A549 (cell line): ENCODE results near the gene RPL3. TPM values are rescaled to one million over a fixed set of nuclear protein-coding genes. Genes with fewer than 3 reads are reported as not detected.
"Not testable (repeated sequence)": the region's sequence is repeated elsewhere in the genome, so short reads cannot be mapped to it uniquely, and the experiment has no call there.

Experiments
- ATAC-seq, 2 experiments: fragments of 200-7000 bp in 1 of 2; fragments of >200 bp in 1 of 2; cut with Nextera tagmentation in 1 of 2; cut with Tn5 transposase in 1 of 2; 3 replicates each; pipeline versions ENCODE4 v1.8.0 to v1.9.1; 2018 to 2020; ENCODE audit warnings: mild to moderate bottlenecking in 1 of 2, moderate library complexity in 1 of 2
- CTCF ChIA-PET: fragments of 300-600 bp; sonication (Branson Sonifier 250); formaldehyde crosslinking; extraction: SDS; loops from one replicate; lab custom pipeline; 2021; ENCODE audit warnings: antibody characterized with exemption, inconsistent platforms; lab: Yijun Ruan, JAX
- POLR2A ChIA-PET: fragments of 350-600 bp; formaldehyde crosslinking; extraction: SDS; loops from one replicate; lab custom pipeline; 2021; ENCODE audit warnings: antibody characterized with exemption, inconsistent platforms; lab: Yijun Ruan, JAX
- DNase-seq, 2 experiments: peaks; one replicate each; pipeline versions ENCODE4 v3.0.0 to v3.0.0-alpha.2; 2011 to 2016; ENCODE audit warnings: low read depth in 1 of 2, low spot score in 1 of 2
- FAIRE-seq: peaks from 2 replicates; lab custom pipeline; 2011; peaks lifted over from hg19 to GRCh38; lab: Jason Lieb, UNC
- H3K27ac ChIP-seq, 2 experiments: fragments of >200 bp; sonication (Bioruptor Twin); formaldehyde crosslinking; 3 replicates each; pipeline ENCODE4 v1.5.1; 2016 to 2017
- H3K4me1 ChIP-seq: fragments of >200 bp; sonication (Bioruptor Twin); formaldehyde crosslinking; 3 replicates; pipeline ENCODE4 v1.6.1; 2016
- H3K4me2 ChIP-seq: fragments of >200 bp; sonication (Bioruptor Twin); formaldehyde crosslinking; 3 replicates; pipeline ENCODE4 v1.6.1; 2016
- H3K4me3 ChIP-seq: fragments of >200 bp; sonication (Bioruptor Twin); formaldehyde crosslinking; 3 replicates; pipeline ENCODE4 v1.5.1; 2016
- H3K9me3 ChIP-seq: fragments of >200 bp; sonication (Bioruptor Twin); formaldehyde crosslinking; 3 replicates; pipeline ENCODE4 v1.6.1; 2016
- CBX2 ChIP-seq: fragments of 200-600 bp; sonication (generic); IDR thresholded peaks from 2 replicates; pipeline ENCODE4 v1.6.1; 2016; ENCODE audit warnings: low read depth, mild to moderate bottlenecking, borderline replicate concordance
- CHD4 ChIP-seq: fragments of 200-600 bp; sonication (generic); IDR thresholded peaks from 2 replicates; pipeline ENCODE4 v1.6.1; 2016; ENCODE audit warnings: antibody characterized with exemption, mild to moderate bottlenecking, borderline replicate concordance
- CTCF ChIP-seq: fragments of >200 bp; sonication (Bioruptor Twin); formaldehyde crosslinking; IDR thresholded peaks from 3 replicates; pipeline ENCODE4 v1.5.1; 2016
- EHMT2 ChIP-seq: fragments of 200-600 bp; sonication (generic); IDR thresholded peaks from 2 replicates; pipeline ENCODE4 v1.6.1; 2016; ENCODE audit warnings: antibody characterized with exemption, low read depth, mild to moderate bottlenecking, moderate library complexity
- EP300 ChIP-seq, 2 experiments: fragments of >200 bp; sonication (Bioruptor Twin); formaldehyde crosslinking; IDR thresholded peaks; 2 replicates in 1 of 2; 3 replicates in 1 of 2; pipeline ENCODE4 v1.6.1; 2016 to 2017
- ESRRA ChIP-seq: fragments of 150-350 bp; IDR thresholded peaks from 2 replicates; pipeline ENCODE4 v1.6.1; 2014; ENCODE audit warnings: mild to moderate bottlenecking, low read length, borderline replicate concordance
- HDAC2 ChIP-seq: fragments of 200-600 bp; sonication (generic); IDR thresholded peaks from 2 replicates; pipeline ENCODE4 v1.6.1; 2016
- HMGXB4 ChIP-seq: fragments of 250-450 bp; sonication (Bioruptor Pico); IDR thresholded peaks from 2 replicates; pipeline ENCODE4 v1.5.0; 2021; ENCODE audit warnings: mild to moderate bottlenecking, moderate library complexity, borderline replicate concordance
- KDM5A ChIP-seq: fragments of 200-600 bp; sonication (generic); IDR thresholded peaks from 2 replicates; pipeline ENCODE4 v1.6.1; 2016; ENCODE audit warnings: antibody characterized with exemption, mild to moderate bottlenecking
- MAZ ChIP-seq: fragments of 150-350 bp; IDR thresholded peaks from 2 replicates; pipeline ENCODE4 v1.6.1; 2014; ENCODE audit warnings: antibody characterized with exemption, low read depth, low read length, borderline replicate concordance
- NFE2L2 ChIP-seq: fragments of 150-350 bp; conservative IDR thresholded peaks from 2 replicates; pipeline ENCODE4 v1.6.1; 2014; ENCODE audit warnings: low read length
- NPAS2 ChIP-seq: fragments of 250-450 bp; sonication (Bioruptor Pico); IDR thresholded peaks from 2 replicates; pipeline ENCODE4 v1.8.0; 2022; ENCODE audit warnings: mild to moderate bottlenecking, moderate library complexity, borderline replicate concordance
- REST ChIP-seq: fragments of 200-600 bp; sonication (generic); IDR thresholded peaks from 2 replicates; pipeline ENCODE4 v1.6.1; 2016; ENCODE audit warnings: antibody characterized with exemption, mild to moderate bottlenecking, moderate library complexity
- SREBF2 ChIP-seq: fragments of 450-650 bp; IDR thresholded peaks from 2 replicates; pipeline ENCODE4 v1.6.1; 2014; ENCODE audit warnings: mild to moderate bottlenecking, moderate library complexity
- TP53 ChIP-seq: fragments of 250-450 bp; sonication (Bioruptor Pico); IDR thresholded peaks from 2 replicates; pipeline ENCODE4 v1.5.0; 2021; ENCODE audit warnings: mild to moderate bottlenecking, moderate library complexity
- ZNF302 ChIP-seq: fragments of 250-450 bp; sonication (Bioruptor Pico); IDR thresholded peaks from 2 replicates; pipeline ENCODE4 v1.9.0; 2021; ENCODE audit warnings: inconsistent platforms, mild to moderate bottlenecking, moderate library complexity
- ZSCAN20 ChIP-seq: fragments of 250-450 bp; sonication (Bioruptor Pico); IDR thresholded peaks from 2 replicates; pipeline ENCODE4 v1.8.0; 2022; ENCODE audit warnings: mild to moderate bottlenecking, moderate library complexity
- WGBS: methylation state at CpG from one replicate; pipeline ENCODE4 v1.1.6; 2017; ENCODE audit errors: missing lambda C conversion rate; 5-methylcytosine and 5-hydroxymethylcytosine counted together
- polyA plus RNA-seq, 4 experiments: library from polyadenylated mRNA; depleted of rRNA in 3 of 4; stranded (reverse); fragments of >200 nt; fragmentation: RNase III in 1 of 4; extraction: RNeasy Plus Mini Kit Qiagen cat#74134 plus additional on column Dnase treatment in 1 of 4; gene quantifications; 2 replicates in 3 of 4; 3 replicates in 1 of 4; pipeline ENCODE4 v1.2.3, GENCODE V29; 2011 to 2017

The RPL3 gene
- polyA plus RNA-seq, 2 of the 4 experiments (the other 2 are of a cell fraction): 1,921 to 1,965 TPM

- 75% methylated on average over 3 of the region's 3 CpGs for WGBS
- CTCF ChIA-PET: interaction anchor here (2.2 kb wide), 1 partner anchor 21 kb away, joined by 9 read pairs; the partner anchor contains the start of gene RPL3
- Histone ChIP-seq H3K9me3 (no peaks in the 10 kb centered on the region), H3K27ac (no peak overlapping the region), H3K4me3 (no peak overlapping the region), H3K4me2 (no peak overlapping the region), H3K4me1 (peaks cover 5% of the 10 kb centered on the region; the same call in 1 of the 3 replicates)
- no peak for FAIRE-seq
- no peak for DNase-seq
- TF ChIP-seq CHD4 (no peak), NFE2L2 (no peak), CTCF (no peak), EHMT2 (no peak), ESRRA (no peak), NPAS2 (CRISPR knock-in tag) (no peak), TP53 (CRISPR knock-in tag) (no peak), CBX2 (no peak), MAZ (no peak), HMGXB4 (no peak), HDAC2 (no peak), ZSCAN20 (CRISPR knock-in tag) (no peak), ZNF302 (CRISPR knock-in tag) (no peak), EP300 (IDR thresholded peaks at IDR 0.05) (no peak), SREBF2 (no peak), KDM5A (no peak), REST (no peak)
- no peak for ATAC-seq
- POLR2A ChIA-PET: no interaction called here
Observed at GRCh38 chr22:39341179-39341578, 21.8 kb upstream of the RPL3 start.

- not testable (repeated sequence) for ATAC-seq, H3K4me2 ChIP-seq, H3K4me3 ChIP-seq, H3K27ac ChIP-seq, H3K9me3 ChIP-seq, FAIRE-seq, H3K4me1 ChIP-seq, DNase-seq
- WGBS: 39% methylated on average over 7 of the region's 7 CpGs
- ChIA-PET POLR2A (interaction anchor here (1.0 kb wide), 1 partner anchor 60 kb away, joined by 3 read pairs; the partner anchor contains the start of gene TAB1), CTCF (interaction anchor here (1.1 to 2.2 kb wide), 2 partner anchors 9 to 20 kb away, joined by 3 to 9 read pairs; partner anchors contain the start of genes RPL3 and SYNGR1)
Observed at GRCh38 chr22:39339775-39340174, 20.4 kb upstream of the RPL3 start.
